Measurements from ENCODE around the gene ANXA11.
"Not testable (repeated sequence)": the region's sequence is repeated elsewhere in the genome, so short reads cannot be mapped to it uniquely, and the experiment has no call there.

Gene ANXA11

DNA sequence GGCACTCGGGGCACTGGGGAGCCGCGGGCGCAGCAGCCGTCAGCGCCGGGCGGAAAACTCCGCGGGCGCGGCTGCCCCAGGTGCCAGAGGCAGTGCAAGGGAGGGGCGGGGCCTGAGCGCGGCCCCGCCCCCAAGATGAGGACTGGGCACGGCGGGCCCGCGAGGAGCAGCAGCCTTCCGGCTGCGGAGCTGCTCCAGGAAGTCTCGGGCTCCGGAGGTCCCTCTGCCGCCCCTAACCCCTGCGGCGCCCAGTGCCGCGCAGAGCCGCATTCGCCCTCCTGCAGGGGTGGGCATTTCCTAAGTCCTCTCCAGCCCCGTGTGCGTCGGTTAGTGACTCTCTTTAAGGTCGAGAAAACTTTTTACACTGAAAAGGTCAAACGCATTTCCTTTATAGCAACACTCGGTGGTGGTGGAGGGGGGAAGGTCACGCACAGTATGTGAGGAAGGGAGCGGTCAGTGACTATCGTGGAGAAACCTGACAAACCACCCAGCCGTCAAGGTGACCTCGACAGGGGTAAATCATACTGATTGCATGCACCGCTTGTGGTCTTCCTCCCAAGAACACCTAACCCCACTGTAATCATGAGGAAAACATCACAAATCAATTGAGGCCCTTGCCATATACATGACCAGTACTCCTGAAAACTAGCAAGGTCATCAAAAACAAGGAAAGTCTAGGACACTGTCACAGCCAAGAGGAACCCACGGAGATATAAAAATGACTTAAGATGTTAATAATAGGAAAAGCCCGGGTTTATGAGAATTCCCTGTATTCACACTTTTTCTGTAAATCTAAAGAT, at the start of gene ANXA11:
TSS of gene ANXA11 (minus strand) at position 61 of the 800 bp plus-strand sequence. CDS start 32,676 bp downstream, outside the sequence.
- FAIRE-seq, result no peak

DNA sequence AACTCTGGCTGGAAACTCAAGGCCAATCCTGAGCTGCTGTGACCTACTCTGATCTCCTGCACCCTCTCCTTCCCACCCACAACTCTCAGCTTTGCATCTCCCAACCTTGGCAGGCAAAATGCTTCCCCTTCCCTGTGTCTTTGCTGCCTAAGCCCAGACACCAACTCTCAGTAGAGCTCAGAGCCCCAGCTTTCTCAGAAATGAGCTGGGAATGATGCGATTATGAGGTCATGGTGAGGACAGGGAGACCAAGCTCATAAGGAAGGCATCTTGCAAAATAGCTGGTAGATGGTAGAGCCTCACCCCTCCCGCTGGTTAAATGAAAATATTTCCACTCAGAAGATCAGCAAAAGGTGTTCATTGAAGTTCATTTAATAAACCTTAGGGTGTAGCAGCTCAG, 49.4 kb upstream of the ANXA11 start:
- FAIRE-seq, result not testable (repeated sequence)

DNA sequence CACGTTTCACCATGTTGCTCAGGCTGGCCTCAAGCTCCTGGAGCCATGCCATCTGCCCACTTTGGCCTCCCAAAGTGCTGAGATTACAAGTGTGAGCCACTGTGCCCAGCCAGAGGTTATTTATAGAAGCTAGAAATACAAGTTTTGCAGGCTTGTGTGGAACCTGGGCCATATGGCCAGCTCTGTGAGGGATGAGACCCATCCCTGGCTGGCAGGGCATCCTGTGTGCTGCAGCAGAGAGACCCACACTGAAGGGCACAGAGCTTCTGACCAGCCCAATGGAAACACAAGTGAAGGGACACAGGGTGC, 48.6 kb upstream of the ANXA11 start:
- FAIRE-seq, result not testable (repeated sequence)

DNA sequence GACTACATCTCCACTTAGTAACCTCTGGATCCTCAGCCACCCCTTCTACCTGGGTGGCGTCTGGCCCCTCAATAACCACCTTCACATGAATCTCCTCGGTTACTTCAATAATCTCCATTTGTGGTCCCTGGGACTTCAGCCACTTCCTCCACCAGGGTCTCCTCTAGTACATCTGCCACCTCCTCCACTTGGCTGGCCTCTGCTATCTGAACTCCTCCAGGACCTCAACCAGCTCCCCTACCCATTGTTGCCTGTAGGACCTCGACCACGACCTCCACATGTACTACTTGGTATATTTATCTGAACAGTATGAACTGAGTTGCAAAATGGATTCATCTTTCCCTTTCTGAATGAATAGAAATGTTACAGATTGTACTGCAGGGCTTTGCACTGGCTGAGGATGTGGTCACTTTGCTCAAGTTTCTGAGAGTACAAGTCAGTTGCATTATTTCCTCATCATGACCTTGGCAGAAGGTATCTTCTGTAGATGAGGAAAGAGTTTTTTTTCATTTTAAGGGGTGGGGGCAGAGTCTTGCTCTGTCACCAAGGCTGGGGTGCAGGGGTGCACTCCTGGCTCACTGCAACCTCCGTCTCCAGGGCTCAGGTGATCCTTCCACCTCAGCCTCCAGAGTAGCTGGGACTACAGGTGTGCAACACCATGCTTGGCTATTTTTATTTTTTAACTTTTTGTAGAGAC, 48.1 kb upstream of the ANXA11 start:
- no peak for FAIRE-seq

DNA sequence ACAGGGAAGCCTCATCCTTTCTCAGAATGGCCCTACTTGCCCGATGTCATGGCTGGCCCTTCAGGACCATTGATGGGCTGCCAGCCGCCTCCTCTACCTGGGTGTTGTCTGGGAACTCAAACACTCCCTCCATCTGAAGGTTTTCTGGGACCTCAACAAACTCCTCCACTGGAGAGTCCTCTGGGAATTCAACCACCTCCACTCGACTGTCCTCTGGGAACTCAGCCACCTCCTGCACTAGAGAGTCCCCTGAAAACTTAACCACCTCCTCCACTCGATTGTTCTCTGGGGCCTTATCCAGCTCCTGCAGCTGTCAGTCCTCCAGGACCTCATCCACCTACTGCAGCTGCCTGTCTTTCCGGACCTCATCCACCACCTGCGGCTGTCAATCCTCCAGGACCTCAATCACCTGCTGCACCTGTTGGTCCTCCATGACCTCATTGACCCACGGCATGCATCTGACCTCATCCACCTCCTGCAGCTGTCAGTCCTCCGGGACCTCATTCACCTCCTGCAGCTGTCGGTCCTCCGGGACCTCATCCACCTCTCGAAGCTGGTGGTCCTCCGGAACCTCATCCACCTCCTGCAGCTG, 47.1 kb upstream of the ANXA11 start:
- no peak for FAIRE-seq

DNA sequence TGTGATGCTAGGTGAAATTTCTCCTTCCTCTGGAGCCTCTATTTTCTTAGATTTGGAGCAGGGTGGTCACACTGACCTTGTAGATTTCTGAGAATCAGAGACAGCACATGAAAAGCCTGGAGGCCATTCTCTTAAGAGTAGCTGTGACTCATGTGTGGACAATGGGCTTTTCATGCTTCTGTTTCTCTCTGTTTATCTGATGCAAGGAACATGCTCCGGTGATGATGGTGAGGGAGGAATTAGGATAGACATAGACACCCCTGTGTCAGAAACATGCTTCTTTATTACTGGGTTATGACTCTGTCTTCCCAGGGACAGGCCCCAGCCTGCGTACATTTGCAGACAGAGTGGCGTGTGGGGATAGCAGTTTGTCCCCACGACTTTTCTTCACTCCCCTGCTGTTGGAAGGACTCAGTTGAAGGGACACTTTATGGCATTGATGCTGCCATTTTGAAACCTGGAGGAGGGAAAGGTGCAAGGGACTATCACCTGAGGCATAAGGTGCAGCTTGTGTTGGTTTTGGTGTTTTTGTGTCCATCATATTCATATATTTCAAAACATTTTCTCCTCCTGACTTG, 46.5 kb upstream of the ANXA11 start:
- not testable (repeated sequence) for FAIRE-seq

DNA sequence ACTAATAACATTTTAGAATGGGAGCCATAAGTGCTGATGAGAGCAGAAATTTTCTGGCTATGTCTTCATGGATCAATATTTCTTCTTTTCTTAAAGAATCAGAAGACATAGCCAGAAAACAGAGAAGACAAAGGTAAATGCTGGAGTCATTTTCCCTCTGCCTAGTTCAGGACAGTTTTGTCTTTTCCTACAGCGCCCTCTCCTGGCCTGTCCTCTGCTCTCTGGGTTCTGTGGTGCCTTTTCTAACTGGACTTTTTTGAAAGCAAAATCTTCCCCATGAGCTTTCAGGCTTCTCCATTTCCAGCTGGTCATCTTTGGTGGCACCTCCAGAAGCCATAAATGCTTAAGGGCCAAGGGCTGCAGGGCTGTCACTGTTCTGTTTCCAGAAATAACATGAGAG, 45.1 kb upstream of the ANXA11 start:
- not testable (repeated sequence) for FAIRE-seq

DNA sequence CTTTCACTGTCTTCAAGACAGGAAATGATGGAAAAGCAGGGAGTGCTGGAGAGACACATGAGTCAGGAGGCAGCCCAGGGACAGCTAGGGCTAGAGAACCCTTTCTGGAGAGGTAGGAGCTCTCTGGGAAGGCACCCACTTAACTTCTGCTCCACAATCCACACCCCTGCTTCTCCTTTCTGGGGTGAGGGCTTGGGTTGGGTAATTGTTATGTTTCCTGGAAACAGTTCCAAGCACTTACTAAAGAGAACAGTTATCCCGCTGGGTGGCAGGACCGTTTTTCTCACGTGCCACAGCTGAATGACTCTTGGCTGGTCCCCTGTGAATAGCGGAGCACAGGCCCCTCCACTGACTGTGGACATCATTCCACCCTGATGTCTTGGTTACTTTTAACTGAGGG, 44.6 kb upstream of the ANXA11 start:
- not testable (repeated sequence) for FAIRE-seq

DNA sequence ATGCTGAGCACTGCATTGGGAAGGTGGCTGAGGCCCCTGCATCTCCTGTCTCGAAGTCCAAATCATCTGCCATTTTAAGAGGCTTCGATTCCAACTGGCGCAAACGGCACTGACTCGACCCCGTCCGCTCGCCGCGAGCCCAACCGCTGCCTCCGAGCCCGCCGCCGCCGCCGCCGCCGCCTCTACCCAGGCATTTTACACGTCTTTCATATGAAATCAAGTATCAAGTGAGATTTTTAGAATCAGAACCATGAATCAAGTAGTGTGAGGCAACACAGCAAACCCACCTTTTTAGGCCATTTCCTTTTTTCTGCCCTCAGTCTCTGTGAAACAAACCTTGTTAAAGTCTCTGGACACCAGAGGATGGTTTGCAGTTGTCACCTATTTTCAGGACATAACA, 42.3 kb upstream of the ANXA11 start:
- not testable (repeated sequence) for FAIRE-seq

DNA sequence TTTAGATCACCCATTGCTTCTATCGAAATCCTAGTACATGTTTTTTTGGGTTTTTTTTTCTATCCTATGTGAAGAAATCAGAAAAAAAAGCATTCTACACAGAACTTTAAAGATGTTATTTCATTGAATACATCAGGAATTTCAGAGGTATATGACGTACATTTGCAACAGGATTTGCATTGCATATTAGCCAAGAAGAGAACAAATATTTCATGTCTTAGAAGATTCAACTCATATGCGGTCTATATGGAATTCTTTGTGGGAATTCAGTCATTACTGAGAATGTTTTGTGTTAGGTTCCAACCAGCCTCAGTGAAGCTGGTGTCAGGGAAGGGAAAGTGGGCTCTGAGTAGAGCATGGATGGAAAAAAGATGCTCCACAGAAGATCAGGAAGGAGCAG, 39.0 kb upstream of the ANXA11 start:
- not testable (repeated sequence) for FAIRE-seq

DNA sequence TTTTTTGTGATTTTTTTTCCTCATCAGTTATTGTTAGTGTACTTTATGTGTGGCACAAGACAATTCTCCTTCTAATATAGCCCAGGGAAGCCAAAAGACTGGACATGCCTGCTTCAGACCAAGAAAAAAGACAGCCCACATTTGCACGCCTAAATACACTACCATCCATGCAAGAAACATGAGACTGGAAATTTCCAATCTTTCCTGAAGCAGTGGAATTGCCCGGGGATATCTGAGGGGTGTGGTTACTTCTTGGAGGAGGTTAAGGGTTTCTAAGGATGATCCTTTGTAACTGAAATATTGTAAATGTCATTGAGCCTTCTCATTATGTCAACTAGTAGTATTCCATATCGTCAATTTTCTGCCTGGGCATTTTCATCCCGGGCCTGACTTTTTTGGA, 37.0 kb upstream of the ANXA11 start:
- not testable (repeated sequence) for FAIRE-seq

DNA sequence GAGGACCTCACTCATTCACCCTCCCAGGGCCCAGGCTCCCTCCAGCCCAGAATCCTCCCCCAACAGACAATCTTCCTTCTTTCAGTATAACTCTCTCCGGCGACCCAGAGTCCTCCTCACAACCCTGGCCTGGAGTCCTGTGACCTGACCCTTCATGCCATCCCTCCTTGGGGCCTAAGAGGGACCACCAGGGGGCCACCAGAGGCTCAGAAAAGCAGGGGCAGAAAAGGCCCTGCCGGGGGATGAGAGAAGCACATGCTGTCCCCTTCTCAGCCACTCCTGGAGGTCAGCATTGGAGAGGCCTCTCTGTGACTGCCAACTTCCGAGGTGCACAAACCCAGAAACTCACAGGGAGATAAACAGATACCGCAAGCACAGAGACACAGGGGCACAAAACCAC, 31.1 kb upstream of the ANXA11 start:
- FAIRE-seq, result not testable (repeated sequence)

DNA sequence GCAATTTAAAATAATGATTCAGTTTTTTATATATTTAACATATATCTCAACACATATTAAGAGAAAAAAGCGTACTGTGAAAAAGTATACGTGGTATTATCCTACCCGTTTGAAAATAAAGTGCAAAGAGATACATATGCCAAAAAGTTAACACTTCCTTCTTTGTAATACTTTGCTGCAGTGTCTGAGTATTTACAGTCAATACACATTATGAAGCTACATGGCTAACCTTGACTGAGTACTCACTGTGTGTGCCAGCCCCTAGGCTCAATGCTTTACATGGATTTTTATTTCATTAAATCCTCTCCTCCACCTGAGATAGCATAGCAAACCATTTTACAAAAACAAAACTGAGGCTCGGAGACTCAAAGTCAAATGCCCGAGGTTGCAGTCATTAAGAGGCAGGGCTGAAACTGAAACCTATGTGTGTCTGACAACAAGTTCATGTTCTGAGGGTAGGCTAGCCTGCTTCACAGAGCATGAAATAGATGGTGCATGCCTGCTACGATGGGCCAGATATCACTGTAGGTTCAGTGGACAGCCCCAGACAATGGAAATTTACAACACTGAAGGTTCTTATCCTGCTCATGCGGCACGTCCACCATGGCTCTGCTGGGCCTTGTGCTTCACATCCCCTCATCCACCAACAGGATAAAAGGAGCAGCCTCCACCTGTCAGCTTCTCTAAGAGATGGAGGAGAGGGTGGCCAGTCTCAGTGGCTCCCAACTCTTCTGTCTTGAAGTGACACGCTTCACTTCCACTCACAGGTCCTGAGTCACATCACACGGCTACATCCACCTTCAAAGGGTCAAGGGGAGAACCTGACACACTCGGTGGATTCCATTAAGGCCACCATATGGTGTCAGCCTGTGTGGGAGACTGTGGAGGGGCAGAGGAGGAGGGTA, 29.2 kb upstream of the ANXA11 start:
- not testable (repeated sequence) for FAIRE-seq

DNA sequence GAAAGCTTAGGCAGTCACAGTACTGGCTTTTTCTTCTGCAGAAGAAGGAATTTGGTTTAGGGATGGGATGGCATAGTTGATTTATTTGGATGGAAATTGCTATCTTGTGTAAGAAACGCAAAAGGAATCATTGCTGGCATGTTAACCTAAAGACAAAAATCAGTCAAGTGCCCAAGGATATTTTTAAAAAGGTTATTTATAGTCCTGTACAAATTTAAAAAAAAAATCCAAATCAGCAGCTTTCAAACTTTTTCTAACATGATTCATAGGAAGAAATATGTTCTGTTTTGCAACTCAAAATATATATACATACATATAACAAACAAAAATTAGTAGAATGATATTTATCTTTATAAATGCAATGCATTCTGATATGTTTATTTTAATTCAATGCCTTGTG, 28.5 kb upstream of the ANXA11 start:
- FAIRE-seq, result not testable (repeated sequence)

DNA sequence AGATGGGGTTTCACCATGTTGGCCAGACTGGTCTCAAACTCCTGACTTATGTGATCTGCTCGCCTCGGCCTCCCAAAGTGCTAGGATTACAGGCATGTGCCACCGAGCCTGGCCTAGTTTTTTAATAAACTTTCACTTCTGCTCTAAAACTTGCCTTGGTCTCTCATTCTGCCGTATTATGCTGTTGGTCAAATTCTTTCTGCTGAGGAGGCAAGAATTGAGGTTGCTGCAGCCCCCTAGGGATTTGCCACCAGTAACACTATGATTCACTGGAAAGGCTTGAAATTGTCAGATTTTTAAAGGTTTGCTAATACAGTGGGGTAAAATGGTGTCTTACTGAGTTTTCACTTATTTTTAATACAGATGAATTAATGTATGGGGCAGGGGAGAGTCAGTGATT, 21.4 kb upstream of the ANXA11 start:
- not testable (repeated sequence) for FAIRE-seq

DNA sequence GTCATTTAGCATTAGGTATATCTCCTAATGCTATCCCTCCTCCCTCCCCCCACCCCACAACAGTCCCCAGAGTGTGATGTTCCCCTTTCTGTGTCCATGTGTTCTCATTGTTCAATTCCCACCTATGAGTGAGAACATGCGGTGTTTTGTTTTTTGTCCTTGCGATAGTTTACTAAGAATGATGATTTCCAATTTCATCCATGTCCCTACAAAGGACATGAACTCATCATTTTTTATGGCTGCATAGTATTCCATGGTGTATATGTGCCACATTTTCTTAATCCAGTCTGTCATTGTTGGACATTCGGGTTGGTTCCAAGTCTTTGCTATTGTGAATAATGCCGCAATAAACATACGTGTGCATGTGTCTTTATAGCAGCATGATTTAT, 17.7 kb upstream of the ANXA11 start:
- not testable (repeated sequence) for FAIRE-seq

DNA sequence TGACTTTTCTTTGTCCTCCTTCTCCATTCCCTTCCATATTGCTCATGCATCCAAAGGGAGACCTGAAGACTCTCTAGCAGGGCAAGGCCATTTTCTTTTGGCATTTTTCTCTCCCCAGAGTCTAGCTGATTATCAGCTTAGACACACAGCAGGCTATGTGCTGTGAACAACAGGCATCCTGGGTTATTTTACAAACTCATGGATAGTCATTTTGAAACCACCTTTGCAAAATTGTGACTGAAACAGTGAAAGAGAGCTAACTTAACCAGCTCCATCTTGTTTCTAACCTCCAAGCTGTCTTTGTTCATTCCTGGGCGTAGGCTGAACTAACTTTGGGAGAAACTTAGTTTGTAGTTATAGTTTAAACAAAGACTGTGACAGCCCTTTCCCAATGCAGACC, 13.5 kb upstream of the ANXA11 start:
- not testable (repeated sequence) for FAIRE-seq

DNA sequence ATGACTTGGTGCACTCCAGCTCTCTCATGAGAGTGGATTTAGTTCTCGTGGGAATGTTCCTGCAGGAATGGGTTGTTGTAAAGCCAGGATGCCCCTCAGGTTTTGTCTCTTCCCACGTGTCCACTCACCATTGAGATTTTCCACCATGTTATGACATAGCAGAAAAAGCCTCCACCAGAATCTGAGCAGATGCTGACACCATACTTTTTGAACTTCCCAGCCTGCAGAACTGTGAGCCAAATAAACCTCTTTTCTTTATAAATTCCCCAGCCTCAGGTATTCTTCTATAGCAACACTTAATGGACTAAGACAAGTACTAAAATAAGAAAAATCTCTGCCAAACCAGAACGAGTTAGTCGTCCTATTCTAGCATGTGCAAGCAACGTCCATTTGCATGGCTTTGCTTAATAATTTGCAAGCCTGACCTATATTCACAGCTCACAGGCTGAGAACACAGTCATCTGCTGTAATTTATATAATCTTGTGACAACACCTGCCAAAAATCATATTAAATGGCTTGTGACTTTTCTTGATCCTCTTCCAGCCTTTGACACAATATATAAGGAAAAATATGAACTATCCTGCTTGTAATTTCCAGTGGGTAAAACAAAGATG, 9.1 kb upstream of the ANXA11 start:
- not testable (repeated sequence) for FAIRE-seq

DNA sequence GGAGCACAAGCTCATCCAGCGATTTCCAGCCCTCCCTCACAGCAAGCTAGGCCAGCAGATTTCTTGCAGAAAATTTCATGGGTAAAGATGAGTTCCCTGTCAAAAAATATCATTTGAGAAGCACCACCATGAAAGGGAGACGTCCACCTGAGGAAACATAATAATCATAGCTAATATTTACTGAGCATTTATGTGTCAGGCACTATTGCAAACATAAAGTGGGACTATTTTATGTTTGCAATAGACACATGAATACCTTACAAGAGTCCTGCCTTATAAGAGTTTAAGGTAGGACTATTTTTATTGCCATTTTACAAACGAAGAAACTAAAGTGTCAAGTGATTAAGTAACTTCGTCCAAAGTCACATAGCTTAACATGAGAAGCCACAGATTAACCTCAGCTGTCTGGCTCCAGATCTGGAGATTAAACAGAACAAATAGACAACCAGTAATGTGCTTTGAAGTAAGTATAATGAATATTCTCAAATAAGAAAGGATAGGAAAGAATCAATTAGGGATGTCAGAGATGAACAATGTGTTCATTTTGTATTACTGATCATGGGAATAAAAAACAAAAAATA, 7.3 kb upstream of the ANXA11 start:
- not testable (repeated sequence) for FAIRE-seq

DNA sequence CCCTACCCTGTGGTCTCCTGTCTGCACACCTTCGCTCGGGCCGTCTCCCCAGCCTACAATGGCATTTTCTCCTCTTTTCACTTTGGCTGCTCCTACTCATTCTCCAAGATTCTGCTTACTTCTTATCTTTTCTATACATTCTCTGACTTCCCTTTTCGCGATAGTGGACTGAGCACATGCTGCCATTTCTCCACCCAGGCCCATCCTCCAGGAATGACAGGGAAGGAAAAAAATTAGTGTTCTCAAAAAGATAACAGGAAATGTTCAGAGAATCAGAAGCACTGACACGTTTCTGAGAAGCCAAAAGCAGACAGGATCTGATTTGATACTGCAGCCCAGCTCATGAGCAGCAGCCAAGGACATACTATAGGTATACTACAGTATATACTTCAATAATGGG, 6.4 kb upstream of the ANXA11 start:
- no peak for FAIRE-seq

DNA sequence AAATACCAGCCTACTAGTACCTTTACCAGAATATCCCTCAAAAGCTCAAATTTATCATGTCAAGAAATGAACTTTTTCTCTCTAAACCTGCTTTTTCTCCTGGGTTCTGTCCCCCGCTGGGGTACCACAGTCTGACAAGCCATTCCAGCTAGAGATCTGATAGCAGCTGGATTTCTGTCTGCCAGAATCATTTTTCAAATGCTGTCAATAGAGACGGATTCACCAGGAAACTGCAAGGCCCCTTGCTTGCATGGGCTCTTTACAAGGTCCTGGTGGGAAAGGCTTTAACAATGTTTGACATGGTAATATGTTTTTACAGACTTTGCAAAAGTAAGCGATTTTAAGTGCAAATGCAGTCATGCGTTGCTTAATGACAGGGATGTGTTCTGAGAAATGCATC, 4.9 kb upstream of the ANXA11 start:
- FAIRE-seq, result no peak

All from colon (tissue), 2 donors.